GM12878 (cell line): ENCODE results near the gene KCND3. TPM values are rescaled to one million over a fixed set of nuclear protein-coding genes. Genes with fewer than 3 reads are reported as not detected.

Source experiments
- ATAC-seq: fragments of 200-7000 bp; cut with Tn5 transposase; 3 replicates; pipeline ENCODE4 v1.9.1; 2020; ENCODE audit warnings: mild to moderate bottlenecking, moderate library complexity
- BruUV-seq: library from RNA; stranded (reverse); fragments of 400-500 nt; replicated peaks from 2 replicates; lab custom pipeline; 2021; lab: Mats Ljungman, UMichigan
- CTCF ChIA-PET: fragments of 300-600 bp; sonication (Branson Sonifier 250); formaldehyde crosslinking; extraction: SDS; loops from one replicate; lab custom pipeline; 2021; ENCODE audit warnings: inconsistent platforms; lab: Yijun Ruan, JAX
- POLR2A ChIA-PET: fragments of 350-600 bp; formaldehyde crosslinking; extraction: SDS; loops from one replicate; lab custom pipeline; 2021; ENCODE audit warnings: inconsistent platforms; lab: Charles Lee
- RAD21 ChIA-PET: fragments of 300-600 bp; sonication (Branson Sonifier 250); formaldehyde crosslinking; loops from one replicate; lab custom pipeline; 2023; ENCODE audit warnings: antibody characterized with exemption; ENCODE audit not compliant: unreplicated experiment; lab: Charles Lee
- SMC1A ChIA-PET: fragments of 300-600 bp; sonication (Branson Sonifier 250); formaldehyde crosslinking; loops from one replicate; lab custom pipeline; 2023; ENCODE audit not compliant: unreplicated experiment, uncharacterized antibody; lab: Charles Lee
- DNase-seq: peaks from one replicate; pipeline ENCODE4 v3.0.0-alpha.2; 2011; ENCODE audit warnings: low read depth, low spot score
- FAIRE-seq: peaks from 3 replicates; lab custom pipeline; 2011; peaks lifted over from hg19 to GRCh38; lab: Jason Lieb, UNC
- H2AFZ ChIP-seq: 2 replicates; pipeline ENCODE4 v1.6.0; 2011; ENCODE audit warnings: low read depth, low read length, control low read depth; ENCODE audit not compliant: control insufficient read depth
- H3K27ac ChIP-seq: 2 replicates; pipeline ENCODE4 v1.5.1; 2011; ENCODE audit warnings: control low read depth; ENCODE audit not compliant: control insufficient read depth, insufficient read depth
- H3K27me3 ChIP-seq, 2 experiments: replicated peaks in 1 of 2; 2 replicates each; pipeline versions ENCODE4 v1.6.0 to v1.6.1; 2011; ENCODE audit warnings: low read length in 1 of 2; ENCODE audit not compliant: control insufficient read depth in 2 of 2, insufficient read depth in 2 of 2
- H3K36me3 ChIP-seq, 2 experiments: 2 replicates each; pipeline ENCODE4 v1.5.1; 2011; ENCODE audit warnings: low read length in 1 of 2; ENCODE audit not compliant: control insufficient read depth in 2 of 2, insufficient read depth in 2 of 2
- H3K4me1 ChIP-seq: 2 replicates; pipeline ENCODE4 v1.6.1; 2011; ENCODE audit warnings: mild to moderate bottlenecking, low read length, moderate library complexity, mixed read lengths; ENCODE audit not compliant: control insufficient read depth, insufficient read depth
- H3K4me2 ChIP-seq: 2 replicates; pipeline ENCODE4 v1.6.0; 2011; ENCODE audit warnings: control low read depth; ENCODE audit not compliant: control insufficient read depth, insufficient read depth
- H3K4me3 ChIP-seq: fragments of 200-600 bp; sonication (generic); 2 replicates; pipeline ENCODE4 v1.5.1; 2016
- H3K79me2 ChIP-seq: 2 replicates; pipeline ENCODE4 v1.6.0; 2011; ENCODE audit warnings: low read length; ENCODE audit not compliant: control insufficient read depth, insufficient read depth
- H3K9ac ChIP-seq: 2 replicates; pipeline ENCODE4 v1.8.0; 2011; ENCODE audit warnings: low read length, control low read depth, mixed read lengths; ENCODE audit not compliant: control insufficient read depth, insufficient read depth
- H3K9me3 ChIP-seq: replicated peaks from 3 replicates; pipeline ENCODE4 v1.5.1; 2011; ENCODE audit warnings: mild to moderate bottlenecking, low read length; ENCODE audit not compliant: control insufficient read depth, insufficient read depth
- H4K20me1 ChIP-seq: 2 replicates; pipeline ENCODE4 v1.6.0; 2011; ENCODE audit not compliant: control insufficient read depth, insufficient read depth
- ASH2L ChIP-seq: fragments of 300-600, 200-600 bp; sonication (generic); IDR thresholded peaks from 2 replicates; pipeline ENCODE4 v1.6.1; 2017; ENCODE audit warnings: low read depth, mild to moderate bottlenecking, borderline replicate concordance
- HDAC2 ChIP-seq: fragments of 200-600 bp; sonication (generic); IDR thresholded peaks from 2 replicates; pipeline ENCODE4 v1.6.1; 2017
- NFYB ChIP-seq: IDR thresholded peaks from 2 replicates; pipeline ENCODE4 v1.6.1; 2011; ENCODE audit warnings: low read depth, mild to moderate bottlenecking, low read length, improper control_type of control experiment, moderate library complexity; ENCODE audit not compliant: insufficient read depth
- NRF1 ChIP-seq: conservative IDR thresholded peaks from 2 replicates; pipeline ENCODE4 v1.6.1; 2011; ENCODE audit warnings: mild to moderate bottlenecking, low read depth, low read length, improper control_type of control experiment
- PAX8 ChIP-seq: fragments of 450-650 bp; IDR thresholded peaks from 2 replicates; pipeline ENCODE4 v1.6.1; 2017; ENCODE audit warnings: mild to moderate bottlenecking, moderate library complexity
- RAD21 ChIP-seq: IDR thresholded peaks from 2 replicates; pipeline ENCODE4 v1.6.1; 2011; ENCODE audit warnings: mild to moderate bottlenecking, low read depth, low read length, moderate library complexity; ENCODE audit not compliant: insufficient read depth
- SP1 ChIP-seq: IDR thresholded peaks from one replicate; pipeline ENCODE4 v1.6.1; 2011; ENCODE audit warnings: low read depth, low read length
- ZNF384 ChIP-seq: IDR thresholded peaks from 2 replicates; pipeline ENCODE4 v1.6.1; 2012; ENCODE audit warnings: low read depth, mild to moderate bottlenecking, low read length, improper control_type of control experiment, borderline replicate concordance
- WGBS: methylation state at CpG from one replicate; pipeline ENCODE4 v1.1.6; 2016; ENCODE audit warnings: low lambda C conversion rate; ENCODE audit not compliant: insufficient replicate concordance, insufficient coverage; ENCODE audit errors: missing lambda C conversion rate; 5-methylcytosine and 5-hydroxymethylcytosine counted together
- in situ Hi-C: fragments of 300-500 bp; cut with MboI; formaldehyde crosslinking; loops from 9 replicates; pipeline ENCODE4 v1.14.3; 2018; ENCODE audit warnings: mixed read lengths
- intact Hi-C: fragments of 100-400 bp; cut with micrococcal nuclease; formaldehyde crosslinking; loops from one replicate; pipeline ENCODE4 v1.14.2; 2022; ENCODE audit not compliant: unreplicated experiment
- polyA plus RNA-seq, 11 experiments: library from polyadenylated mRNA; depleted of rRNA in 4 of 11; unstranded in 6 of 11; stranded (reverse) in 5 of 11; fragments of >200 nt; fragmentation: Nextera tagmentation in 4 of 11; fragmentation: Illumina TruSeq in 1 of 11; extraction: Ambion mirVana in 4 of 11; extraction: Trizol in 1 of 11; gene quantifications; 1 replicate in 1 of 11; 2 replicates in 10 of 11; pipeline versions ENCODE4 v1.2.1 to v1.2.3, GENCODE V29; 2011 to 2016; ENCODE audit warnings: inconsistent platforms in 2 of 11, missing spikeins in 2 of 11, low read depth in 1 of 11
- total RNA-seq, 4 experiments: library from RNA; depleted of rRNA in 3 of 4; stranded (reverse); fragments of >200 nt in 3 of 4; fragmentation: Illumina TruSeq in 1 of 4; extraction: Trizol in 1 of 4; gene quantifications; 2 replicates each; pipeline versions ENCODE4 v1.2.1 to v1.2.3, GENCODE V29; 2013 to 2021
- TF ChIP-seq, protein P1 (sequence below): fragments of 450-650 bp; IDR thresholded peaks from 2 replicates; pipeline ENCODE4 v1.6.1; 2018; ENCODE audit warnings: borderline replicate concordance, mild to moderate bottlenecking; ENCODE audit not compliant: partially characterized antibody
- TF ChIP-seq, protein P2 (sequence below): fragments of 450-650 bp; IDR thresholded peaks from 2 replicates; pipeline ENCODE4 v1.6.1; 2017; ENCODE audit warnings: mild to moderate bottlenecking, low read depth, inconsistent platforms; ENCODE audit not compliant: poor library complexity, severe bottlenecking
- TF ChIP-seq, protein P3 (sequence below), 3 experiments: IDR thresholded peaks in 2 of 3; conservative IDR thresholded peaks in 1 of 3; 2 replicates each; pipeline ENCODE4 v1.5.1; 2011; ENCODE audit warnings: low read depth in 3 of 3, low read length in 3 of 3, mild to moderate bottlenecking in 3 of 3, control low read depth in 2 of 3, moderate library complexity in 2 of 3, inconsistent platforms in 1 of 3, mixed read lengths in 1 of 3; ENCODE audit not compliant: control insufficient read depth in 2 of 3, insufficient read depth in 1 of 3; ENCODE audit errors: extremely low read depth in 1 of 3

KCND3 gene
- total and polyA plus RNA-seq, 10 of the 15 experiments (the other 5 are each of a cell fraction or from before 2014, with no cell fraction given), result 0.02 TPM; not detected in 9

DNA sequence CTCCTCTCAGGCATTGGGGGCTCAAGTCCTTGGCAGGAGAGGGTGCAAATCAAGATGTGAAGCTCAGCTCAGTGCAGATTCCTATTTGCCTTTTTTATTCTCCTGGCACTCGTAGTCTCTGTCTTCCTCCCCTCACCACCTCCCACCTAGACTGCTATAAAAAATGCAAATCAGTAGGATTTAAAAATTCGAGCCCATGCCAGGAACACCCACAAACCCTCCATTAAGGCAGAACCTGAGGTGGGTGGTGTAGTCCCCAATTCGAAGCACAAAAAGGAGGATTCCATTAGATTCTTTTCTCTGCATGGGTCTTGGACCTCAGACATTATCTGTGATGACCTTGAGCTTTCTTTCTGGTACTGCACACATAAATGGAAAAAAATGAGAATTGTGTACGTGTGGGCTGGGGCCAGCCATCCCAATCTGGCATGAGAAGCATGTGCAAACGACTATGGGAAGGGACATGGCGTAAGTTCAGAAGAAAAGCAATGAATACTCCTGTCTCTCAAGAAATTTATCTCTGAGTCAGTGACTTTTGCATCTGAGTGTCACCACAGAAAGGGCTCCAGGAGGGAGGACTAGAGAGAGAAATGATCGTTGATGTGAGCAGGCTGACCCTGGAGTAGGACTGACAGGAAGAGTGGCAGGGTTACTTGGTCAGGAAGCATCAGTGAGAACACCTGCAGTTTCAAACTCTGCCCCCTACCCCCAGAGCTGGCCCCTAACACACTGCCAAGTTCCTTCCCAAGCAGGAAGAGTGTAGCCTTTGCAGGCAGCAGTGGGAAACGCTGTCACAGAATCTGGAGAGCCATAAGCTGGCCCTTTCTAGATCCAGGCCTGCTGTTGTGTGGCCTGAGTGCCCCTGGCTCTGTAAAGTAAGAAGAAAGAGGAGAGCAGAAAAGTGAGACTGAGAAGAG lies 252.0 kb downstream of the KCND3 start (continued):
- TF ChIP-seq, protein P1, sequence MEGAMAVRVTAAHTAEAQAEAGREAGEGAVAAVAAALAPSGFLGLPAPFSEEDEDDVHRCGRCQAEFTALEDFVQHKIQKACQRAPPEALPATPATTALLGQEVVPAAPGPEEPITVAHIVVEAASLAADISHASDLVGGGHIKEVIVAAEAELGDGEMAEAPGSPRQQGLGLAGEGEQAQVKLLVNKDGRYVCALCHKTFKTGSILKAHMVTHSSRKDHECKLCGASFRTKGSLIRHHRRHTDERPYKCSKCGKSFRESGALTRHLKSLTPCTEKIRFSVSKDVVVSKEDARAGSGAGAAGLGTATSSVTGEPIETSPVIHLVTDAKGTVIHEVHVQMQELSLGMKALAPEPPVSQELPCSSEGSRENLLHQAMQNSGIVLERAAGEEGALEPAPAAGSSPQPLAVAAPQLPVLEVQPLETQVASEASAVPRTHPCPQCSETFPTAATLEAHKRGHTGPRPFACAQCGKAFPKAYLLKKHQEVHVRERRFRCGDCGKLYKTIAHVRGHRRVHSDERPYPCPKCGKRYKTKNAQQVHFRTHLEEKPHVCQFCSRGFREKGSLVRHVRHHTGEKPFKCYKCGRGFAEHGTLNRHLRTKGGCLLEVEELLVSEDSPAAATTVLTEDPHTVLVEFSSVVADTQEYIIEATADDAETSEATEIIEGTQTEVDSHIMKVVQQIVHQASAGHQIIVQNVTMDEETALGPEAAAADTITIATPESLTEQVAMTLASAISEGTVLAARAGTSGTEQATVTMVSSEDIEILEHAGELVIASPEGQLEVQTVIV, result no peak
- no peak for TF ChIP-seq PAX8
- no peak for TF ChIP-seq RAD21
- TF ChIP-seq NFYB, result no peak

DNA sequence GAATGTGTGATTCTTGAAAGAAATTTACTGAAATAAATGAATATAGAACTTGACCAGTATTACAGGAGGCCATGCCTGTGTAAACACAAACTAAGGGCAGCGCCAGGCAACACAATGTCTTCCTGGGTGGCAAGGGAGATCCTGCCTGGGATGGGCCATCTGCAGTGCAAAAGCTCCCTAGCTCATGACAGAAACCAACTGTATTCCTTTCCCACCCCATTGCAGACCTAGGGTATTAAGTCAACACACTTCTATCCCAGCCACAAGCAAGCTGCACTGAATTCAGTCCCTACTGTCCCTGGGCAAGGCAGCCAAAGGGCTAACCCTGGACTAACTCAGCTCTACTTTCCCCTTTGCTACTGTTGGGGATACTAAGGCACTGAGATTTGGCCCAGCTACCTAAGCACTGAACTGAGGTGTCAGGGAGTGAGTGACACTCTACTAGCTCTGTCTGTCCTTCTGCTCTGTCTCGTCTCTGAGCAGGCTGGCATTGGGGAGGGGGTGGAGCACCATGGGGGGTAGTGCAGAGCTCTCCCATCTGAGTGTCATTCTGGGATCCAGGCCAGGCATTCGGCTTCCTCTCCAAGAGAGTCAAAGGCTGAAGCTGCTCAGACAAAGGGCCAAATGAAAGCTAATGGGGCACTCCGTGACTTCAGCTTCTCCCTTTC lies 252.8 kb downstream of the KCND3 start:
- no TSS peak for BruUV-seq
- Histone ChIP-seq H3K4me1 (peaks cover 11% of the 10 kb centered on the region), H3K79me2 (no peaks in the 10 kb centered on the region), H3K9me3 (no peaks in the 10 kb centered on the region), H3K27me3 (peaks cover 0 to 6% of the 10 kb centered on the region in 2 experiments; a peak in 2 of 4 replicates), H3K36me3 (no peaks in the 10 kb centered on the region), H2AFZ (no peak overlapping the region), H3K27ac (no peak overlapping the region), H3K9ac (no peak overlapping the region), H4K20me1 (no peaks in the 10 kb centered on the region), H3K4me3 (no peak overlapping the region), H3K4me2 (no peak overlapping the region)
- CTCF ChIA-PET, result interaction anchor here (0.6 to 12.7 kb wide), 8 partner anchors 9 to 255 kb away, joined by 3 to 135 read pairs (median 13); no protein-coding TSS in a partner anchor
- in situ Hi-C loops (no loop called here), intact Hi-C loops (no loop called here)
- RAD21 ChIA-PET, result interaction anchor here (1.3 to 3.9 kb wide), 4 partner anchors 18 to 255 kb away, joined by 3 to 26 read pairs (median 14); no protein-coding TSS in a partner anchor
- ATAC-seq, result no peak
- POLR2A ChIA-PET, result interaction anchor here (0.6 to 1.2 kb wide), 3 partner anchors 14 to 143 kb away, joined by 3 to 4 read pairs (median 3); no protein-coding TSS in a partner anchor
- no peak for FAIRE-seq
- SMC1A ChIA-PET, result interaction anchor here (0.9 to 4.8 kb wide), 8 partner anchors 9 to 288 kb away, joined by 3 to 31 read pairs (median 4); no protein-coding TSS in a partner anchor
- 86% methylated on average over 4 of the region's 4 CpGs for WGBS
- DNase-seq, result no peak
- no peak for TF ChIP-seq SP1
- TF ChIP-seq ASH2L, result no peak
- TF ChIP-seq HDAC2, result no peak
- TF ChIP-seq, protein P2, sequence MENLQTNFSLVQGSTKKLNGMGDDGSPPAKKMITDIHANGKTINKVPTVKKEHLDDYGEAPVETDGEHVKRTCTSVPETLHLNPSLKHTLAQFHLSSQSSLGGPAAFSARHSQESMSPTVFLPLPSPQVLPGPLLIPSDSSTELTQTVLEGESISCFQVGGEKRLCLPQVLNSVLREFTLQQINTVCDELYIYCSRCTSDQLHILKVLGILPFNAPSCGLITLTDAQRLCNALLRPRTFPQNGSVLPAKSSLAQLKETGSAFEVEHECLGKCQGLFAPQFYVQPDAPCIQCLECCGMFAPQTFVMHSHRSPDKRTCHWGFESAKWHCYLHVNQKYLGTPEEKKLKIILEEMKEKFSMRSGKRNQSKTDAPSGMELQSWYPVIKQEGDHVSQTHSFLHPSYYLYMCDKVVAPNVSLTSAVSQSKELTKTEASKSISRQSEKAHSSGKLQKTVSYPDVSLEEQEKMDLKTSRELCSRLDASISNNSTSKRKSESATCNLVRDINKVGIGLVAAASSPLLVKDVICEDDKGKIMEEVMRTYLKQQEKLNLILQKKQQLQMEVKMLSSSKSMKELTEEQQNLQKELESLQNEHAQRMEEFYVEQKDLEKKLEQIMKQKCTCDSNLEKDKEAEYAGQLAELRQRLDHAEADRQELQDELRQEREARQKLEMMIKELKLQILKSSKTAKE, result no peak
- TF ChIP-seq NRF1, result no peak
- no peak for TF ChIP-seq ZNF384
- TF ChIP-seq, protein P3, sequence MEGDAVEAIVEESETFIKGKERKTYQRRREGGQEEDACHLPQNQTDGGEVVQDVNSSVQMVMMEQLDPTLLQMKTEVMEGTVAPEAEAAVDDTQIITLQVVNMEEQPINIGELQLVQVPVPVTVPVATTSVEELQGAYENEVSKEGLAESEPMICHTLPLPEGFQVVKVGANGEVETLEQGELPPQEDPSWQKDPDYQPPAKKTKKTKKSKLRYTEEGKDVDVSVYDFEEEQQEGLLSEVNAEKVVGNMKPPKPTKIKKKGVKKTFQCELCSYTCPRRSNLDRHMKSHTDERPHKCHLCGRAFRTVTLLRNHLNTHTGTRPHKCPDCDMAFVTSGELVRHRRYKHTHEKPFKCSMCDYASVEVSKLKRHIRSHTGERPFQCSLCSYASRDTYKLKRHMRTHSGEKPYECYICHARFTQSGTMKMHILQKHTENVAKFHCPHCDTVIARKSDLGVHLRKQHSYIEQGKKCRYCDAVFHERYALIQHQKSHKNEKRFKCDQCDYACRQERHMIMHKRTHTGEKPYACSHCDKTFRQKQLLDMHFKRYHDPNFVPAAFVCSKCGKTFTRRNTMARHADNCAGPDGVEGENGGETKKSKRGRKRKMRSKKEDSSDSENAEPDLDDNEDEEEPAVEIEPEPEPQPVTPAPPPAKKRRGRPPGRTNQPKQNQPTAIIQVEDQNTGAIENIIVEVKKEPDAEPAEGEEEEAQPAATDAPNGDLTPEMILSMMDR (IDR thresholded peaks at IDR 0.05 in 2 of 3, conservative IDR thresholded peaks at IDR 0.05 in 1 of 3; ENCODE audit: control insufficient read depth in 2 of 3, extremely low read depth in 1 of 3, insufficient read depth in 1 of 3, low read depth in 3 of 3, low read length in 3 of 3), result no peak
